Breast epithelium (tissue), 4 donors: ENCODE data around the gene SERPINA12. TPM values are rescaled to one million over a fixed set of nuclear protein-coding genes. Genes with fewer than 3 reads are reported as not detected.
A peak's percentile ranks its signal among the peaks of the same experiment; 100 is the strongest.

Experiments
- DNase-seq, 2 donors: peaks; one replicate each; pipeline ENCODE4 v3.0.0-alpha.2; 2019; ENCODE audit warnings: low spot score in 2 of 2
- H3K27ac ChIP-seq, 2 donors: fragments of 200-600 bp; sonication (generic) in 1 of 2; one replicate each; pipeline ENCODE4 v1.5.1; 2016 to 2019; ENCODE audit warnings: mild to moderate bottlenecking in 1 of 2
- H3K27me3 ChIP-seq, 2 donors: fragments of 200-600 bp; sonication (generic) in 1 of 2; one replicate each; pipeline versions ENCODE4 v1.5.1 to v1.6.0; 2017 to 2019; ENCODE audit warnings: control low read depth in 1 of 2, mild to moderate bottlenecking in 1 of 2
- H3K36me3 ChIP-seq: fragments of 200-600 bp; one replicate; pipeline ENCODE4 v1.5.1; 2019
- H3K4me1 ChIP-seq, 2 donors: fragments of 200-600 bp; sonication (generic); one replicate each; pipeline ENCODE4 v1.5.1; 2016 to 2019; ENCODE audit warnings: control low read depth in 1 of 2
- H3K4me3 ChIP-seq, 3 donors: fragments of 200-600 bp; sonication (generic); 1 replicate in 2 of 3; 2 replicates in 1 of 3; pipeline ENCODE4 v1.5.1; 2016 to 2019; ENCODE audit warnings: mild to moderate bottlenecking in 3 of 3, moderate library complexity in 2 of 3
- H3K9me3 ChIP-seq, 2 donors: fragments of 200-600 bp; sonication (generic) in 1 of 2; one replicate each; pipeline ENCODE4 v1.5.1; 2016 to 2019; ENCODE audit warnings: control low read depth in 1 of 2
- CTCF ChIP-seq, 3 donors: fragments of 450-650 bp; IDR thresholded peaks; one replicate each; pipeline ENCODE4 v1.5.1; 2016 to 2017; ENCODE audit warnings: antibody characterized with exemption in 3 of 3, mild to moderate bottlenecking in 3 of 3, moderate library complexity in 3 of 3
- POLR2A ChIP-seq: fragments of 450-650 bp; IDR thresholded peaks from one replicate; pipeline ENCODE4 v1.6.1; 2016; ENCODE audit warnings: antibody characterized with exemption, mild to moderate bottlenecking, moderate library complexity
- POLR2AphosphoS5 ChIP-seq, 3 donors: sonication (generic); formaldehyde crosslinking; IDR thresholded peaks; one replicate each; pipeline ENCODE4 v1.6.1; 2017; ENCODE audit warnings: antibody characterized with exemption in 3 of 3
- intact Hi-C: fragments of 100-400 bp; cut with DNase I; formaldehyde crosslinking; loops from one replicate; pipeline ENCODE4 v1.15.1; 2023; ENCODE audit warnings: low total_unique reads
- total RNA-seq, 3 donors: library from RNA; depleted of rRNA; stranded (reverse); fragments of >200 nt; gene quantifications; one replicate each; pipeline ENCODE4 v1.1.0, GENCODE V29; 2016

Gene SERPINA12
- total RNA-seq, 3 donors from 2014 or later = not detected

GRCh38 chr14:94448071-94448808 is 61.0 kb downstream of the SERPINA12 start:
- no peak overlapping the region for H3K27ac ChIP-seq
- no peaks in the 10 kb centered on the region for H3K4me1 ChIP-seq
- peak in 1 of 2 donors; percentile 37 for DNase-seq
- TF ChIP-seq POLR2AphosphoS5 (IDR thresholded peaks at IDR 0.05) (no peak), POLR2A (no peak), CTCF (IDR thresholded peaks at IDR 0.05) (no peak)
- no peaks in the 10 kb centered on the region for H3K36me3 ChIP-seq
- no peaks in the 10 kb centered on the region for H3K27me3 ChIP-seq
- intact Hi-C loops = no loop called here
- H3K9me3 ChIP-seq = no peaks in the 10 kb centered on the region
- H3K4me3 ChIP-seq = no peak overlapping the region

GRCh38 chr14:94447206-94447605 is 62.1 kb downstream of the SERPINA12 start:
- Histone ChIP-seq H3K27ac (no peak overlapping the region), H3K9me3 (no peaks in the 10 kb centered on the region), H3K4me3 (no peak overlapping the region), H3K27me3 (no peaks in the 10 kb centered on the region), H3K36me3 (no peaks in the 10 kb centered on the region), H3K4me1 (no peaks in the 10 kb centered on the region)
- no peak for TF ChIP-seq POLR2AphosphoS5 (IDR thresholded peaks at IDR 0.05)
- no peak for TF ChIP-seq POLR2A
- TF ChIP-seq CTCF (IDR thresholded peaks at IDR 0.05) = no peak
- intact Hi-C loops = no loop called here
- no peak for DNase-seq

GRCh38 chr14:94446126-94446525 is 63.1 kb downstream of the SERPINA12 start:
- DNase-seq = no peak
- Histone ChIP-seq H3K36me3 (no peaks in the 10 kb centered on the region), H3K4me1 (no peaks in the 10 kb centered on the region), H3K9me3 (no peaks in the 10 kb centered on the region), H3K4me3 (no peak overlapping the region), H3K27ac (no peak overlapping the region), H3K27me3 (no peaks in the 10 kb centered on the region)
- intact Hi-C loops = no loop called here
- TF ChIP-seq POLR2AphosphoS5 (IDR thresholded peaks at IDR 0.05) (no peak), POLR2A (no peak), CTCF (IDR thresholded peaks at IDR 0.05) (no peak)

- Histone ChIP-seq H3K27ac (no peak overlapping the region), H3K4me3 (no peak overlapping the region), H3K27me3 (no peaks in the 10 kb centered on the region), H3K36me3 (no peaks in the 10 kb centered on the region), H3K9me3 (no peaks in the 10 kb centered on the region), H3K4me1 (no peaks in the 10 kb centered on the region)
- TF ChIP-seq POLR2AphosphoS5 (IDR thresholded peaks at IDR 0.05) (no peak), POLR2A (no peak), CTCF (IDR thresholded peaks at IDR 0.05) (no peak)
- intact Hi-C loops = no loop called here
- DNase-seq = no peak
Observed at GRCh38 chr14:94445003-94445402, 64.3 kb downstream of the SERPINA12 start.

GRCh38 chr14:94441531-94442205 is 67.6 kb downstream of the SERPINA12 start:
- Histone ChIP-seq H3K4me1 (no peaks in the 10 kb centered on the region), H3K27me3 (no peaks in the 10 kb centered on the region), H3K36me3 (no peaks in the 10 kb centered on the region), H3K27ac (no peak overlapping the region), H3K4me3 (no peak overlapping the region), H3K9me3 (no peaks in the 10 kb centered on the region)
- DNase-seq = no peak
- no peak for TF ChIP-seq POLR2AphosphoS5 (IDR thresholded peaks at IDR 0.05)
- TF ChIP-seq CTCF (IDR thresholded peaks at IDR 0.05) = no peak
- TF ChIP-seq POLR2A = no peak
- intact Hi-C loops = loop anchor here (5.0 kb wide), 1 partner anchor 1846 kb away; no protein-coding TSS in a partner anchor
